ENCODE measurements around the gene CEP72.

GRCh38 chr5:622946-623522 lies 10.9 kb downstream of the CEP72 start:
- TF ChIP-seq EZH2 (IDR thresholded peaks at IDR 0.05; ENCODE audit: insufficient read depth, poor library complexity, severe bottlenecking) (no peak), EZH2phosphoT487 (IDR thresholded peaks at IDR 0.05; ENCODE audit: insufficient read depth, low read depth) (no peak)

Data from GM23248 (cell line).